K562 (cell line): ENCODE data around the gene RGS8. TPM values are rescaled to one million over a fixed set of nuclear protein-coding genes. Genes with fewer than 3 reads are reported as not detected.
A peak's percentile ranks its signal among the peaks of the same experiment; 100 is the strongest.

Source experiments
- ATAC-seq: fragments of 200-7000 bp; cut with Tn5 transposase; 3 replicates; pipeline ENCODE4 v1.9.1; 2020; ENCODE audit warnings: moderate library complexity
- BruUV-seq: library from RNA; stranded (reverse); fragments of 400-500 nt; replicated peaks from 2 replicates; lab custom pipeline; 2021; lab: Mats Ljungman, UMichigan
- CTCF ChIA-PET: fragments of 300-600 bp; formaldehyde crosslinking; extraction: SDS; loops from one replicate; lab custom pipeline; 2021; ENCODE audit warnings: low intra/inter-chr PET ratio; lab: Yijun Ruan, JAX
- POLR2A ChIA-PET: fragments of 300-600, 350-650 bp; sonication (Branson Sonifier 250); formaldehyde crosslinking; extraction: SDS; loops from one replicate; lab custom pipeline; 2021; ENCODE audit warnings: antibody characterized with exemption, inconsistent platforms; lab: Yijun Ruan, JAX
- DNase-seq, 4 experiments: peaks; one replicate each; pipeline versions ENCODE4 v3.0.0 to v3.0.0-alpha.2; 2011 to 2018; ENCODE audit warnings: low spot score in 3 of 4, mixed read lengths in 3 of 4; ENCODE audit errors: extremely low read depth in 1 of 4
- FAIRE-seq: peaks from 2 replicates; lab custom pipeline; 2011; peaks lifted over from hg19 to GRCh38; lab: Jason Lieb, UNC
- H2AFZ ChIP-seq: 2 replicates; pipeline ENCODE4 v1.6.0; 2011; ENCODE audit warnings: low read depth, low read length, control low read depth, inconsistent platforms
- H3K27ac ChIP-seq: fragments of 200-600 bp; 3 replicates; pipeline ENCODE4 v1.8.0; 2011; ENCODE audit warnings: low read depth, mild to moderate bottlenecking, control low read depth, inconsistent platforms, low read length, moderate library complexity, mixed read lengths; ENCODE audit errors: extremely low read depth
- H3K27me3 ChIP-seq, 2 experiments: fragments of 300-600 bp in 1 of 2; 2 replicates in 1 of 2; 3 replicates in 1 of 2; pipeline versions ENCODE4 v1.6.0 to v1.8.0; 2011; ENCODE audit warnings: inconsistent platforms in 2 of 2, low read length in 2 of 2, mild to moderate bottlenecking in 1 of 2, mixed read lengths in 1 of 2, moderate library complexity in 1 of 2; ENCODE audit not compliant: control insufficient read depth in 2 of 2, insufficient read depth in 2 of 2
- H3K36me3 ChIP-seq: fragments of 300-600 bp; 3 replicates; pipeline ENCODE4 v1.8.0; 2011; ENCODE audit warnings: mild to moderate bottlenecking, low read length, inconsistent platforms; ENCODE audit not compliant: control insufficient read depth, insufficient read depth
- H3K4me1 ChIP-seq, 2 experiments: fragments of 200-600 bp in 1 of 2; replicated peaks in 1 of 2; 2 replicates in 1 of 2; 3 replicates in 1 of 2; pipeline versions ENCODE4 v1.5.1 to v1.8.0; 2011; ENCODE audit warnings: inconsistent platforms in 2 of 2, low read length in 2 of 2, mild to moderate bottlenecking in 1 of 2, mixed read lengths in 1 of 2, moderate library complexity in 1 of 2; ENCODE audit not compliant: control insufficient read depth in 2 of 2, insufficient read depth in 2 of 2
- H3K4me2 ChIP-seq: 2 replicates; pipeline ENCODE4 v1.6.1; 2011; ENCODE audit warnings: low read length, control low read depth, inconsistent platforms, mixed read lengths; ENCODE audit not compliant: insufficient read depth
- H3K4me3 ChIP-seq: fragments of 200-600 bp; sonication (generic), shearing (Covaris generic); 2 replicates; pipeline ENCODE4 v1.5.1; 2016; ENCODE audit warnings: control low read depth, inconsistent platforms
- H3K79me2 ChIP-seq: fragments of 200-600 bp; 3 replicates; pipeline ENCODE4 v1.8.0; 2011; ENCODE audit warnings: low read length, inconsistent platforms; ENCODE audit not compliant: control insufficient read depth, insufficient read depth
- H3K9ac ChIP-seq, 2 experiments: 2 replicates each; pipeline versions ENCODE4 v1.6.0 to v1.6.1; 2011; ENCODE audit warnings: low read depth in 2 of 2, low read length in 2 of 2, control low read depth in 1 of 2, inconsistent platforms in 1 of 2, mild to moderate bottlenecking in 1 of 2, mixed read lengths in 1 of 2; ENCODE audit not compliant: insufficient read depth in 1 of 2
- H3K9me1 ChIP-seq: one replicate; pipeline ENCODE4 v1.6.0; 2011; ENCODE audit warnings: inconsistent platforms, mild to moderate bottlenecking, low read length, moderate library complexity; ENCODE audit not compliant: control insufficient read depth, insufficient read depth
- H3K9me3 ChIP-seq: replicated peaks from 2 replicates; pipeline ENCODE4 v1.5.1; 2011; ENCODE audit warnings: low read depth, low read length, inconsistent platforms; ENCODE audit not compliant: control insufficient read depth, insufficient read depth
- H4K20me1 ChIP-seq: replicated peaks from 2 replicates; pipeline ENCODE4 v1.6.1; 2011; ENCODE audit warnings: low read length, inconsistent platforms, mixed read lengths; ENCODE audit not compliant: control insufficient read depth, insufficient read depth
- CCNT2 ChIP-seq: IDR thresholded peaks from 2 replicates; pipeline ENCODE4 v1.6.1; 2011; ENCODE audit warnings: borderline replicate concordance, low read depth, mild to moderate bottlenecking, moderate library complexity, mixed read lengths, low read length; ENCODE audit not compliant: insufficient read length; ENCODE audit errors: extremely low read depth
- ELF4 ChIP-seq: fragments of 450-650 bp; formaldehyde crosslinking; IDR thresholded peaks from 2 replicates; pipeline ENCODE4 v1.4.0; 2022; ENCODE audit warnings: missing genetic modification characterization
- ETS2 ChIP-seq: IDR thresholded peaks from 2 replicates; pipeline ENCODE4 v1.6.1; 2016; ENCODE audit warnings: borderline replicate concordance, missing genetic modification characterization, mild to moderate bottlenecking, moderate library complexity, missing compliant biosample characterization; ENCODE audit not compliant: poor library complexity, severe bottlenecking
- GABPB2 ChIP-seq: fragments of 250-450 bp; sonication (Bioruptor Pico); conservative IDR thresholded peaks from 2 replicates; pipeline ENCODE4 v1.5.1; 2021; ENCODE audit warnings: mild to moderate bottlenecking
- KLF6 ChIP-seq: fragments of 250-450 bp; sonication (Bioruptor Pico); IDR thresholded peaks from 2 replicates; pipeline ENCODE4 v1.4.0; 2020; ENCODE audit warnings: mild to moderate bottlenecking, moderate library complexity, borderline replicate concordance
- MAFG ChIP-seq: fragments of 450-650 bp; conservative IDR thresholded peaks from 2 replicates; pipeline ENCODE4 v1.6.1; 2016; ENCODE audit warnings: missing genetic modification characterization, missing compliant biosample characterization
- NR3C1 ChIP-seq: sonication (generic); formaldehyde crosslinking; IDR thresholded peaks from 2 replicates; pipeline ENCODE4 v1.8.1; 2022; ENCODE audit warnings: missing genetic modification reagents
- SREBF1 ChIP-seq: fragments of 150-350 bp; IDR thresholded peaks from 2 replicates; pipeline ENCODE4 v1.6.1; 2014; ENCODE audit warnings: antibody characterized with exemption, low read depth, low read length, borderline replicate concordance
- STAT5A ChIP-seq: IDR thresholded peaks from 2 replicates; pipeline ENCODE4 v1.6.1; 2012; ENCODE audit warnings: low read length, inconsistent platforms, borderline replicate concordance
- ZNF280A ChIP-seq: fragments of 450-650 bp; IDR thresholded peaks from 2 replicates; pipeline ENCODE4 v1.6.1; 2018; ENCODE audit warnings: mild to moderate bottlenecking, low read depth; ENCODE audit not compliant: partially characterized antibody
- ZNF282 ChIP-seq: sonication (generic); formaldehyde crosslinking; IDR thresholded peaks from 2 replicates; pipeline ENCODE4 v1.8.1; 2023; ENCODE audit warnings: missing genetic modification reagents
- WGBS: fragments of 100-300 bp; shearing (Covaris generic); methylation state at CpG from one replicate; pipeline ENCODE4 v1.1.6; 2016; ENCODE audit warnings: low coverage, mixed read lengths; ENCODE audit not compliant: insufficient coverage; ENCODE audit errors: missing lambda C conversion rate; 5-methylcytosine and 5-hydroxymethylcytosine counted together
- in situ Hi-C: fragments of 300-500 bp; cut with MboI; formaldehyde crosslinking; loops from 4 replicates; pipeline ENCODE4 v1.15.0; 2018; ENCODE audit warnings: inconsistent platforms, mixed read lengths
- intact Hi-C: fragments of 100-400 bp; cut with micrococcal nuclease; formaldehyde crosslinking; loops from 2 replicates; pipeline ENCODE4 v1.14.2; 2022
- polyA plus RNA-seq, 8 experiments: library from polyadenylated mRNA; depleted of rRNA in 4 of 8; stranded (reverse) in 5 of 8; unstranded in 3 of 8; fragments of >200 nt; fragmentation: Nextera tagmentation in 2 of 8; fragmentation: Illumina TruSeq in 1 of 8; extraction: Ambion mirVana in 2 of 8; extraction: Trizol in 1 of 8; gene quantifications; 2 replicates each; pipeline versions ENCODE4 v1.2.1 to v1.2.3, GENCODE V29; 2011 to 2014; ENCODE audit warnings: inconsistent platforms in 1 of 8, missing spikeins in 1 of 8
- total RNA-seq, 7 experiments: library from RNA; depleted of rRNA in 6 of 7; stranded (reverse); fragments of >200 nt in 6 of 7; fragmentation: Illumina TruSeq in 2 of 7; extraction: Trizol in 2 of 7; gene quantifications; 2 replicates each; pipeline versions ENCODE4 v1.2.1 to v1.2.3, GENCODE V29; 2011 to 2021; ENCODE audit warnings: low replicate concordance in 1 of 7
- TF ChIP-seq, protein P1 (sequence below): sonication (generic); formaldehyde crosslinking; IDR thresholded peaks from 2 replicates; pipeline ENCODE4 v1.8.1; 2022; ENCODE audit warnings: missing genetic modification reagents
- TF ChIP-seq, protein P2 (sequence below): fragments of 450-650 bp; formaldehyde crosslinking; IDR thresholded peaks from 2 replicates; pipeline ENCODE4 v1.4.0; 2022; ENCODE audit warnings: mild to moderate bottlenecking, moderate library complexity
- TF ChIP-seq, protein P3 (sequence below): IDR thresholded peaks from 2 replicates; pipeline ENCODE4 v1.6.1; 2011; ENCODE audit warnings: borderline replicate concordance, low read depth, mild to moderate bottlenecking, moderate library complexity, low read length; ENCODE audit not compliant: insufficient read depth, poor library complexity, severe bottlenecking
- TF ChIP-seq, protein P4 (sequence below): fragments of 250-450 bp; sonication (Bioruptor Pico); IDR thresholded peaks from 2 replicates; pipeline ENCODE4 v1.8.0; 2022; ENCODE audit warnings: inconsistent platforms

Gene RGS8
- total and polyA plus RNA-seq, 9 of the 15 experiments (the other 6 are each of a cell fraction or from before 2014, with no cell fraction given) = not detected

DNA sequence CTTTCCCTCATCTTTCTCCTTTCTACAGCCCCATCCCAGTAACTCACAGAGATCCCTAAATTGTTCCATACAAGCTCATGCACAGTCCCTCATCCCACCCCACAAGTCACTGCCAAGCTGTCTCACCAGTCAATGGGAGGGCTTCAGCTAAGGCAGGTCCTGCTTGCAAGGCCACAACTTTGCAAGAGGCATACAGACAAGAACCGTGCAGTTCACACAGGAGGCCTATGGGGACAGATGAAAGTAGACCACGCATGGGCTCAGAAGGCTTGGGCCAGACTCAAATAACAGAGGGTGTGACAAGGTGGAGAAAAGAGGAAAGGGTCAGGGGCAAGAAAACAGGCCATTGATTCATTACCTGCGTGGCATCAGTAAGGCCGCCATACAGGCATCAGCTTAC, 15.1 kb downstream of the RGS8 start:
- peaks cover 22 to 55% of the 10 kb centered on the region in 2 experiments for H3K27me3 ChIP-seq
- TF ChIP-seq ETS2 (tag) (no peak), GABPB2 (CRISPR knock-in tag) (no peak), ZNF280A (no peak), KLF6 (no peak), SREBF1 (no peak), ELF4 (CRISPR knock-in tag) (no peak), CCNT2 (no peak), MAFG (no peak), STAT5A (no peak), NR3C1 (CRISPR knock-in tag) (no peak), ZNF282 (CRISPR knock-in tag) (no peak)
- TF ChIP-seq, protein P1, sequence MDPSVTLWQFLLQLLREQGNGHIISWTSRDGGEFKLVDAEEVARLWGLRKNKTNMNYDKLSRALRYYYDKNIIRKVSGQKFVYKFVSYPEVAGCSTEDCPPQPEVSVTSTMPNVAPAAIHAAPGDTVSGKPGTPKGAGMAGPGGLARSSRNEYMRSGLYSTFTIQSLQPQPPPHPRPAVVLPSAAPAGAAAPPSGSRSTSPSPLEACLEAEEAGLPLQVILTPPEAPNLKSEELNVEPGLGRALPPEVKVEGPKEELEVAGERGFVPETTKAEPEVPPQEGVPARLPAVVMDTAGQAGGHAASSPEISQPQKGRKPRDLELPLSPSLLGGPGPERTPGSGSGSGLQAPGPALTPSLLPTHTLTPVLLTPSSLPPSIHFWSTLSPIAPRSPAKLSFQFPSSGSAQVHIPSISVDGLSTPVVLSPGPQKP (CRISPR knock-in tag) = no peak
- TF ChIP-seq, protein P2, sequence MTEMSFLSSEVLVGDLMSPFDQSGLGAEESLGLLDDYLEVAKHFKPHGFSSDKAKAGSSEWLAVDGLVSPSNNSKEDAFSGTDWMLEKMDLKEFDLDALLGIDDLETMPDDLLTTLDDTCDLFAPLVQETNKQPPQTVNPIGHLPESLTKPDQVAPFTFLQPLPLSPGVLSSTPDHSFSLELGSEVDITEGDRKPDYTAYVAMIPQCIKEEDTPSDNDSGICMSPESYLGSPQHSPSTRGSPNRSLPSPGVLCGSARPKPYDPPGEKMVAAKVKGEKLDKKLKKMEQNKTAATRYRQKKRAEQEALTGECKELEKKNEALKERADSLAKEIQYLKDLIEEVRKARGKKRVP = no peak
- TF ChIP-seq, protein P3, sequence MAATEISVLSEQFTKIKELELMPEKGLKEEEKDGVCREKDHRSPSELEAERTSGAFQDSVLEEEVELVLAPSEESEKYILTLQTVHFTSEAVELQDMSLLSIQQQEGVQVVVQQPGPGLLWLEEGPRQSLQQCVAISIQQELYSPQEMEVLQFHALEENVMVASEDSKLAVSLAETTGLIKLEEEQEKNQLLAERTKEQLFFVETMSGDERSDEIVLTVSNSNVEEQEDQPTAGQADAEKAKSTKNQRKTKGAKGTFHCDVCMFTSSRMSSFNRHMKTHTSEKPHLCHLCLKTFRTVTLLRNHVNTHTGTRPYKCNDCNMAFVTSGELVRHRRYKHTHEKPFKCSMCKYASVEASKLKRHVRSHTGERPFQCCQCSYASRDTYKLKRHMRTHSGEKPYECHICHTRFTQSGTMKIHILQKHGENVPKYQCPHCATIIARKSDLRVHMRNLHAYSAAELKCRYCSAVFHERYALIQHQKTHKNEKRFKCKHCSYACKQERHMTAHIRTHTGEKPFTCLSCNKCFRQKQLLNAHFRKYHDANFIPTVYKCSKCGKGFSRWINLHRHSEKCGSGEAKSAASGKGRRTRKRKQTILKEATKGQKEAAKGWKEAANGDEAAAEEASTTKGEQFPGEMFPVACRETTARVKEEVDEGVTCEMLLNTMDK = no peak
- TF ChIP-seq, protein P4, sequence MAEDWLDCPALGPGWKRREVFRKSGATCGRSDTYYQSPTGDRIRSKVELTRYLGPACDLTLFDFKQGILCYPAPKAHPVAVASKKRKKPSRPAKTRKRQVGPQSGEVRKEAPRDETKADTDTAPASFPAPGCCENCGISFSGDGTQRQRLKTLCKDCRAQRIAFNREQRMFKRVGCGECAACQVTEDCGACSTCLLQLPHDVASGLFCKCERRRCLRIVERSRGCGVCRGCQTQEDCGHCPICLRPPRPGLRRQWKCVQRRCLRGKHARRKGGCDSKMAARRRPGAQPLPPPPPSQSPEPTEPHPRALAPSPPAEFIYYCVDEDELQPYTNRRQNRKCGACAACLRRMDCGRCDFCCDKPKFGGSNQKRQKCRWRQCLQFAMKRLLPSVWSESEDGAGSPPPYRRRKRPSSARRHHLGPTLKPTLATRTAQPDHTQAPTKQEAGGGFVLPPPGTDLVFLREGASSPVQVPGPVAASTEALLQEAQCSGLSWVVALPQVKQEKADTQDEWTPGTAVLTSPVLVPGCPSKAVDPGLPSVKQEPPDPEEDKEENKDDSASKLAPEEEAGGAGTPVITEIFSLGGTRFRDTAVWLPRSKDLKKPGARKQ = no peak

More for the DNA sequence above, 15.1 kb downstream of the RGS8 start:
- Histone ChIP-seq H3K36me3 (no peaks in the 10 kb centered on the region), H3K79me2 (no peaks in the 10 kb centered on the region), H4K20me1 (no peaks in the 10 kb centered on the region), H3K9me1 (no peaks in the 10 kb centered on the region), H2AFZ (no peak overlapping the region), H3K4me2 (no peak overlapping the region), H3K27ac (no peak overlapping the region), H3K9ac (no peak overlapping the region), H3K4me3 (no peak overlapping the region), H3K9me3 (no peaks in the 10 kb centered on the region), H3K4me1 (no peaks in the 10 kb centered on the region)
- CTCF ChIA-PET = no interaction called here
- POLR2A ChIA-PET = interaction anchor here (1.0 kb wide), 1 partner anchor 82 kb away, joined by 3 read pairs; no protein-coding TSS in a partner anchor
- in situ Hi-C loops (no loop called here), intact Hi-C loops (no loop called here)
- no TSS peak for BruUV-seq
- FAIRE-seq = no peak
- ATAC-seq = peak; percentile 50; the same call in 2 of the 3 replicates
- DNase-seq = no peak
- WGBS = 4% methylated on average over 4 of the region's 4 CpGs
